IMR-90 (cell line): ENCODE measurements around the gene PRR12. TPM values are rescaled to one million over a fixed set of nuclear protein-coding genes. Genes with fewer than 3 reads are reported as not detected.

ENCODE experiments used
- ATAC-seq: fragments of 200-7000 bp; cut with Tn5 transposase; 2 replicates; pipeline ENCODE4 v1.9.1; 2020; ENCODE audit warnings: low read depth, mild to moderate bottlenecking, moderate library complexity
- BruUV-seq: library from RNA; stranded (reverse); fragments of 400-500 nt; replicated peaks from 2 replicates; lab custom pipeline; 2021; lab: Mats Ljungman, UMichigan
- CTCF ChIA-PET: fragments of 300-600 bp; formaldehyde crosslinking; extraction: SDS; loops from one replicate; lab custom pipeline; 2021; ENCODE audit warnings: antibody characterized with exemption; lab: Yijun Ruan, JAX
- POLR2A ChIA-PET: fragments of 300-600 bp; sonication (Branson Sonifier 250); formaldehyde crosslinking; loops from one replicate; lab custom pipeline; 2022; ENCODE audit warnings: antibody characterized with exemption; ENCODE audit not compliant: unreplicated experiment; lab: Charles Lee
- DNase-seq: peaks from one replicate; pipeline ENCODE4 v3.0.0; 2013
- H2AFZ ChIP-seq: replicated peaks from 2 replicates; pipeline ENCODE3; 2013; ENCODE audit warnings: low read length, mild to moderate bottlenecking; ENCODE audit not compliant: poor library complexity
- H2AK5ac ChIP-seq: 2 replicates; pipeline ENCODE4 v1.6.1; 2013; ENCODE audit warnings: low read depth, low read length, inconsistent platforms
- H2AK9ac ChIP-seq: replicated peaks from 2 replicates; pipeline ENCODE3; 2013; ENCODE audit warnings: mild to moderate bottlenecking, low read depth, low read length, moderate library complexity; ENCODE audit not compliant: poor library complexity
- H2BK120ac ChIP-seq: 2 replicates; pipeline ENCODE4 v1.6.1; 2013; ENCODE audit warnings: low read depth, low read length, inconsistent platforms
- H2BK15ac ChIP-seq: 3 replicates; pipeline ENCODE4 v1.6.1; 2013; ENCODE audit warnings: low read depth, low read length, inconsistent platforms
- H2BK20ac ChIP-seq: 2 replicates; pipeline ENCODE4 v1.6.1; 2013; ENCODE audit warnings: low read depth, mild to moderate bottlenecking, inconsistent platforms, low read length, moderate library complexity
- H2BK5ac ChIP-seq: 2 replicates; pipeline ENCODE4 v1.6.1; 2013; ENCODE audit warnings: mild to moderate bottlenecking, low read depth, low read length, inconsistent platforms; ENCODE audit not compliant: poor library complexity, severe bottlenecking
- H3K14ac ChIP-seq: replicated peaks from 2 replicates; pipeline ENCODE4 v1.6.1; 2013; ENCODE audit warnings: low read depth, low read length, inconsistent platforms
- H3K18ac ChIP-seq: 2 replicates; pipeline ENCODE4 v1.6.1; 2013; ENCODE audit warnings: low read depth, low read length, control low read depth
- H3K23ac ChIP-seq: 2 replicates; pipeline ENCODE4 v1.6.1; 2013; ENCODE audit warnings: low read depth, low read length, inconsistent platforms
- H3K27ac ChIP-seq: 2 replicates; pipeline ENCODE4 v1.5.1; 2013; ENCODE audit warnings: mild to moderate bottlenecking, control low read depth, low read length; ENCODE audit not compliant: insufficient read depth
- H3K27me3 ChIP-seq: 2 replicates; pipeline ENCODE4 v1.6.1; 2013; ENCODE audit warnings: low read length; ENCODE audit not compliant: control insufficient read depth, insufficient read depth
- H3K36me3 ChIP-seq: 2 replicates; pipeline ENCODE4 v1.6.1; 2013; ENCODE audit warnings: low read length, mixed read lengths; ENCODE audit not compliant: control insufficient read depth, insufficient read depth
- H3K4ac ChIP-seq: 2 replicates; pipeline ENCODE4 v1.6.1; 2013; ENCODE audit warnings: low read depth, low read length, inconsistent platforms
- H3K4me1 ChIP-seq: 2 replicates; pipeline ENCODE4 v1.6.1; 2013; ENCODE audit warnings: low read length, mixed read lengths; ENCODE audit not compliant: control insufficient read depth, insufficient read depth
- H3K4me2 ChIP-seq: 2 replicates; pipeline ENCODE4 v1.6.1; 2013; ENCODE audit warnings: low read depth, mild to moderate bottlenecking, control low read depth, low read length, moderate library complexity
- H3K4me3 ChIP-seq: 2 replicates; pipeline ENCODE4 v1.5.1; 2013; ENCODE audit warnings: low read depth, mild to moderate bottlenecking, control low read depth, low read length, moderate library complexity; ENCODE audit not compliant: insufficient read depth
- H3K56ac ChIP-seq: 2 replicates; pipeline ENCODE4 v1.6.1; 2013; ENCODE audit warnings: low read length, inconsistent platforms; ENCODE audit not compliant: insufficient read depth; ENCODE audit errors: extremely low read depth
- H3K79me1 ChIP-seq, 2 experiments: 2 replicates each; pipeline ENCODE4 v1.6.1; 2013; ENCODE audit warnings: low read length in 2 of 2, inconsistent platforms in 1 of 2, low read depth in 1 of 2
- H3K9ac ChIP-seq: 2 replicates; pipeline ENCODE4 v1.6.1; 2013; ENCODE audit warnings: low read depth, low read length, control low read depth
- H3K9me1 ChIP-seq: 2 replicates; pipeline ENCODE4 v1.6.1; 2013; ENCODE audit warnings: low read length, inconsistent platforms; ENCODE audit not compliant: insufficient read depth
- H3K9me3 ChIP-seq: 2 replicates; pipeline ENCODE4 v1.6.1; 2013; ENCODE audit warnings: low read length; ENCODE audit not compliant: control insufficient read depth, insufficient read depth
- H4K20me1 ChIP-seq: 2 replicates; pipeline ENCODE4 v1.6.1; 2013; ENCODE audit warnings: low read length, inconsistent platforms; ENCODE audit not compliant: insufficient read depth
- H4K5ac ChIP-seq: 2 replicates; pipeline ENCODE4 v1.6.1; 2013; ENCODE audit warnings: mild to moderate bottlenecking, low read depth, low read length, control low read depth
- H4K8ac ChIP-seq, 2 experiments: 2 replicates each; pipeline ENCODE4 v1.6.1; 2013; ENCODE audit warnings: low read depth in 2 of 2, low read length in 2 of 2, control low read depth in 1 of 2, inconsistent platforms in 1 of 2
- H4K91ac ChIP-seq: 2 replicates; pipeline ENCODE4 v1.6.1; 2013; ENCODE audit warnings: low read depth, low read length, inconsistent platforms; ENCODE audit not compliant: insufficient read depth
- CHD1 ChIP-seq: IDR thresholded peaks from 2 replicates; pipeline ENCODE4 v1.6.1; 2012; ENCODE audit warnings: low read depth, low read length, improper control_type of control experiment
- MAZ ChIP-seq: IDR thresholded peaks from 2 replicates; pipeline ENCODE4 v1.6.1; 2012; ENCODE audit warnings: low read depth, mild to moderate bottlenecking, low read length, improper control_type of control experiment, moderate library complexity, borderline replicate concordance
- MXI1 ChIP-seq: IDR thresholded peaks from 2 replicates; pipeline ENCODE4 v1.6.1; 2012; ENCODE audit warnings: low read depth, mild to moderate bottlenecking, low read length, moderate library complexity, borderline replicate concordance
- NFE2L2 ChIP-seq: fragments of 150-350 bp; IDR thresholded peaks from 2 replicates; pipeline ENCODE4 v1.6.1; 2016; ENCODE audit warnings: low read depth, mild to moderate bottlenecking, low read length
- RCOR1 ChIP-seq: IDR thresholded peaks from 2 replicates; pipeline ENCODE4 v1.6.1; 2012; ENCODE audit warnings: mild to moderate bottlenecking, low read length, improper control_type of control experiment; ENCODE audit not compliant: insufficient replicate concordance
- WGBS, 2 experiments: methylation state at CpG; one replicate each; pipeline versions ENCODE4 v1.1.5 to v1.1.7; 2013; ENCODE audit warnings: missing lambda C conversion rate in 2 of 2; ENCODE audit not compliant: insufficient read length in 1 of 2; ENCODE audit errors: extremely low coverage in 2 of 2; 5-methylcytosine and 5-hydroxymethylcytosine counted together
- dilution Hi-C: fragments of 300-500 bp; cut with HindIII; formaldehyde crosslinking; loops from one replicate; pipeline ENCODE4 v1.14.3; 2018; ENCODE audit warnings: low sequenced_read_pairs; ENCODE audit not compliant: unreplicated experiment
- in situ Hi-C: fragments of 300-500 bp; cut with MboI; formaldehyde crosslinking; loops from 3 replicates; pipeline ENCODE4 v1.14.3; 2019; ENCODE audit warnings: low sequenced_read_pairs, inconsistent platforms, mixed read lengths
- intact Hi-C: fragments of 100-400 bp; cut with micrococcal nuclease; formaldehyde crosslinking; loops from 2 replicates; pipeline ENCODE4 v1.10.0; 2022
- polyA plus RNA-seq, 3 experiments: library from polyadenylated mRNA; depleted of rRNA; stranded (reverse); fragments of >200 nt; gene quantifications; 2 replicates each; pipeline ENCODE4 v1.2.3, GENCODE V29; 2012; ENCODE audit warnings: low replicate concordance in 1 of 3
- total RNA-seq: library from RNA; depleted of rRNA; stranded (reverse); fragments of >200 nt; gene quantifications from 2 replicates; pipeline ENCODE4 v1.2.3, GENCODE V29; 2012

PRR12 gene
- total and polyA plus RNA-seq, 2 of the 4 experiments (the other 2 are of a cell fraction), result 0.36 to 4.1 TPM

- Histone ChIP-seq H2AK9ac (no peak overlapping the region), H2AK5ac (no peak overlapping the region), H3K4me2 (no peak overlapping the region), H3K9me3 (no peaks in the 10 kb centered on the region), H2BK120ac (no peak overlapping the region), H3K4ac (no peak overlapping the region), H2BK5ac (no peak overlapping the region), H2BK20ac (no peak overlapping the region), H4K5ac (no peak overlapping the region), H3K36me3 (peaks cover 18% of the 10 kb centered on the region), H3K14ac (no peak overlapping the region), H2BK15ac (no peak overlapping the region), H3K27me3 (no peaks in the 10 kb centered on the region), H3K9me1 (0 out of 2 replicates have a peak, but pooled peaks cover 6% of the 10 kb centered on the region), H3K27ac (no peak overlapping the region), H4K8ac (no peak overlapping the region), H3K23ac (no peak overlapping the region), H3K18ac (no peak overlapping the region), H4K20me1 (peaks cover 35% of the 10 kb centered on the region), H3K4me3 (no peak overlapping the region), H3K4me1 (no peaks in the 10 kb centered on the region), H3K79me1 (peaks cover 41 to 75% of the 10 kb centered on the region in 2 experiments), H3K56ac (no peak overlapping the region), H2AFZ (no peak overlapping the region), H4K91ac (no peak overlapping the region), H3K9ac (no peak overlapping the region)
- in situ Hi-C loops (loop anchor here (25.0 kb wide), 1 partner anchor 302 kb away; no protein-coding TSS in a partner anchor), dilution Hi-C loops (no loop called here), intact Hi-C loops (no loop called here)
- no peak for DNase-seq
- BruUV-seq, result no TSS peak
- ChIA-PET CTCF (interaction anchor here (0.5 kb wide), 1 partner anchor 29 kb away, joined by 3 read pairs; no protein-coding TSS in a partner anchor), POLR2A (no interaction called here)
- TF ChIP-seq RCOR1 (no peak), MXI1 (no peak), MAZ (no peak), NFE2L2 (no peak), CHD1 (no peak)
- WGBS, 2 experiments, result no CpG with 5 or more reads among the region's 6 CpGs
- no peak for ATAC-seq
Measured at GRCh38 chr19:49564616-49565045, 26.4 kb upstream of the PRR12 start.
